Vagina (tissue), 2 donors: ENCODE measurements around the gene TRPM2.

ENCODE experiments used
- POLR2A ChIP-seq, 2 donors: fragments of 450-650 bp; IDR thresholded peaks; one replicate each; pipeline ENCODE4 v1.6.1; 2017; ENCODE audit warnings: antibody characterized with exemption in 2 of 2, mild to moderate bottlenecking in 2 of 2, moderate library complexity in 2 of 2
- TF ChIP-seq, protein P1 (sequence below), 3 experiments: fragments of 450-650 bp in 2 of 3; fragments of 200-600 bp in 1 of 3; sonication (generic) in 1 of 3; IDR thresholded peaks; one replicate each; pipeline ENCODE4 v1.5.1; 2017 to 2019; ENCODE audit warnings: antibody characterized with exemption in 3 of 3, mild to moderate bottlenecking in 2 of 3, moderate library complexity in 2 of 3

DNA sequence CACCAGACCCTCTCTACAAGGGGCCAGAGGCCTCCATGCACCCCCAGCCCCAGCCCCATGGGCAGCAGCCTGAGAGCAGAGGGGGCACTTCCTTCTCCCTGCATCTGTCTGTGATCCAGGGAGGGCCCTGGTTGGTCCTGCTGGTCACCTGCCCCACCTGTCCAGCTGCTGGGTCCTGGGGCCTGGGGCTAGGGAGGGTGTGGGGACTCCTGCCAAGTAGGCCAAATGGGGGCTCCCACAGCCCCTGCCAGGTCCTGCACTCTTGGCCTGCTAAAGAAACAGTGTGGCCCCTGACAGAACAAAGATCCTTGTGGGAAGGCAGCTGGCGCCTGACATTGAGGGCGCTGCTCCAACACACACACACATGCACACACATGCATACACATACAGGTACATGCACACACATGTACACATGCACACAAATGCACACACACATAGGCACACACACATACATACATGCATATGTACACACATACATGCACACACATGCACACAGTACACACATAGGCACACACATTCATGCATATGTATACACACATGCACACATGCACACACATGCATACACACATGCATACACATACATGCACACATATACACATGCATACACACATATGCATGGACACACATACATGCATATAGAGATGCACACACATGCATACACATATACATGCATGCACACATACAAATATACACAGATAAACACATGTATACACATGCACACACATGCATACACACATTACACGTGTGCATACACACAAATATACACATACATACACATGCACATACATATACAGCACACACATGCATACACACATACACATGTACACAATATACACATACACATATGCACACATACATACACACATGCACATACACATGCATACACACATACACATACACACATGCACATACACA, 49.9 kb downstream of the TRPM2 start:
- no peak for TF ChIP-seq POLR2A (IDR thresholded peaks at IDR 0.05)
- TF ChIP-seq, protein P1, sequence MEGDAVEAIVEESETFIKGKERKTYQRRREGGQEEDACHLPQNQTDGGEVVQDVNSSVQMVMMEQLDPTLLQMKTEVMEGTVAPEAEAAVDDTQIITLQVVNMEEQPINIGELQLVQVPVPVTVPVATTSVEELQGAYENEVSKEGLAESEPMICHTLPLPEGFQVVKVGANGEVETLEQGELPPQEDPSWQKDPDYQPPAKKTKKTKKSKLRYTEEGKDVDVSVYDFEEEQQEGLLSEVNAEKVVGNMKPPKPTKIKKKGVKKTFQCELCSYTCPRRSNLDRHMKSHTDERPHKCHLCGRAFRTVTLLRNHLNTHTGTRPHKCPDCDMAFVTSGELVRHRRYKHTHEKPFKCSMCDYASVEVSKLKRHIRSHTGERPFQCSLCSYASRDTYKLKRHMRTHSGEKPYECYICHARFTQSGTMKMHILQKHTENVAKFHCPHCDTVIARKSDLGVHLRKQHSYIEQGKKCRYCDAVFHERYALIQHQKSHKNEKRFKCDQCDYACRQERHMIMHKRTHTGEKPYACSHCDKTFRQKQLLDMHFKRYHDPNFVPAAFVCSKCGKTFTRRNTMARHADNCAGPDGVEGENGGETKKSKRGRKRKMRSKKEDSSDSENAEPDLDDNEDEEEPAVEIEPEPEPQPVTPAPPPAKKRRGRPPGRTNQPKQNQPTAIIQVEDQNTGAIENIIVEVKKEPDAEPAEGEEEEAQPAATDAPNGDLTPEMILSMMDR (IDR thresholded peaks at IDR 0.05) = no peak
